Spinal cord (tissue), 10 donors: ENCODE measurements around the gene PDS5A. TPM values are rescaled to one million over a fixed set of nuclear protein-coding genes. Genes with fewer than 3 reads are reported as not detected.
A peak's percentile ranks its signal among the peaks of the same experiment; 100 is the strongest.
"Not testable (repeated sequence)": the region's sequence is repeated elsewhere in the genome, so short reads cannot be mapped to it uniquely, and the experiment has no call there.

Source experiments
- DNase-seq, 6 donors: peaks; one replicate each; pipeline versions ENCODE4 v3.0.0 to v3.0.0-alpha.2; 2013 to 2015; ENCODE audit warnings: low spot score in 6 of 6, low read depth in 4 of 6
- H3K27ac ChIP-seq: one replicate; pipeline ENCODE4 v1.5.1; 2013; ENCODE audit warnings: low read depth, low read length, control low read depth
- H3K27me3 ChIP-seq: one replicate; pipeline ENCODE4 v1.6.1; 2013; ENCODE audit warnings: low read length; ENCODE audit not compliant: control insufficient read depth, insufficient read depth
- H3K36me3 ChIP-seq: one replicate; pipeline ENCODE4 v1.6.1; 2013; ENCODE audit warnings: low read length; ENCODE audit not compliant: control insufficient read depth, insufficient read depth
- H3K4me1 ChIP-seq: one replicate; pipeline ENCODE4 v1.6.1; 2013; ENCODE audit warnings: low read length; ENCODE audit not compliant: control insufficient read depth, insufficient read depth
- H3K4me3 ChIP-seq: one replicate; pipeline ENCODE4 v1.5.1; 2013; ENCODE audit warnings: low read depth, low read length, control low read depth
- H3K9me3 ChIP-seq: one replicate; pipeline ENCODE4 v1.6.1; 2013; ENCODE audit warnings: low read length; ENCODE audit not compliant: control insufficient read depth, insufficient read depth
- WGBS: methylation state at CpG from one replicate; pipeline ENCODE4 v1.1.5; 2013; ENCODE audit warnings: missing lambda C conversion rate; ENCODE audit not compliant: insufficient coverage; 5-methylcytosine and 5-hydroxymethylcytosine counted together
- long read RNA-seq, 4 donors: transcript quantifications; one replicate each; lab custom pipeline, GENCODE V29; 2026
- polyA plus RNA-seq, 2 donors: library from polyadenylated mRNA; unstranded; fragments of 120-200 nt; gene quantifications; one replicate each; pipeline ENCODE4 v1.2.1, GENCODE V29; 2013; ENCODE audit not compliant: insufficient read length in 2 of 2
- total RNA-seq, 2 donors: library from RNA; depleted of rRNA in 1 of 2; stranded (reverse); fragments of 120-200 nt in 1 of 2; fragments of >200 nt in 1 of 2; gene quantifications; one replicate each; pipeline versions ENCODE4 v1.2.3 to v1.2.4, GENCODE V29; 2013 to 2014
- donor health status: healthy.

PDS5A gene
- total RNA-seq, result 10 to 100 TPM; 49.4 to 94.5 TPM
- polyA plus RNA-seq, result 10 to 100 TPM; 34.8 to 38.0 TPM
- long read RNA-seq, donor 1, full-length matches to known transcripts, result 1 of 1 reads
- long read RNA-seq, donor 1, partial matches to known transcripts, result 0 of 1 reads
- long read RNA-seq, donor 1, other reads (novel, unspliced or antisense), result 0 of 1 reads
- long read RNA-seq, donor 2, full-length matches to known transcripts, result 2 of 2 reads
- long read RNA-seq, donor 2, partial matches to known transcripts, result 0 of 2 reads
- long read RNA-seq, donor 2, other reads (novel, unspliced or antisense), result 0 of 2 reads
- long read RNA-seq, donor 3, result 0 reads
- long read RNA-seq, donor 4, partial matches to known transcripts, result 8 of 8 reads
- long read RNA-seq, donor 4, other reads (novel, unspliced or antisense), result 0 of 8 reads

GRCh38 chr4:39977489-39978377 lies at the start of gene PDS5A:
TSS of gene PDS5A (minus strand) at chr4:39977911. CDS start at chr4:39976577, 1,334 bp downstream.
- WGBS, result under 1% methylated on average over 117 of the region's 117 CpGs
- Histone ChIP-seq H3K36me3 (peaks cover 18% of the 10 kb centered on the region), H3K4me3 (peak within 1 kb of the TSS; percentile 77), H3K9me3 (no peaks in the 10 kb centered on the region), H3K27ac (peak within 1 kb of the TSS; percentile 93), H3K27me3 (no peaks in the 10 kb centered on the region), H3K4me1 (peaks cover 5% of the 10 kb centered on the region)
- peak; percentile 70 to 97 (median 83) for DNase-seq

DNA sequence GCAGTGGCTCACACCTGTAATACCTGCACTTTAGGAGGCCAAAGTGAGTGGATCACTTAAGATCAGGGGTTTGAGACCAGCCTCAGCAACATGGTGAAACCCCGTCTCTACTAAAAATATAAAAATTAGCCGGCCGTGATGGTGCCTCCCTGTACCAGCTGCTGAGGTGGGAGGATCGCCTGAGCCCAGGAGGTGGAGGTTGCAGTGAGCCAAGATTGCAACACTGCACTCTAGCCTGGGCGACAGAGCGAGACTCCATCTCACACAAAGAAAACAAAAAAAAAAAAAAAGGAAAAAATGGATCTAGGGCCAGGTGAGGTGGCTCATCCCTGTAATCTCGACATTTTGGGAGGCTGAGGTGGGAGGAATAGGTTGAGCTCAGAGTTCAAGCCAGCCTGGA lies 46.3 kb upstream of the PDS5A start:
- H3K36me3 ChIP-seq, H3K4me1 ChIP-seq, DNase-seq, H3K27ac ChIP-seq, H3K27me3 ChIP-seq, H3K9me3 ChIP-seq, H3K4me3 ChIP-seq: not testable (repeated sequence)
- no CpG with 5 or more reads among the region's 7 CpGs for WGBS

DNA sequence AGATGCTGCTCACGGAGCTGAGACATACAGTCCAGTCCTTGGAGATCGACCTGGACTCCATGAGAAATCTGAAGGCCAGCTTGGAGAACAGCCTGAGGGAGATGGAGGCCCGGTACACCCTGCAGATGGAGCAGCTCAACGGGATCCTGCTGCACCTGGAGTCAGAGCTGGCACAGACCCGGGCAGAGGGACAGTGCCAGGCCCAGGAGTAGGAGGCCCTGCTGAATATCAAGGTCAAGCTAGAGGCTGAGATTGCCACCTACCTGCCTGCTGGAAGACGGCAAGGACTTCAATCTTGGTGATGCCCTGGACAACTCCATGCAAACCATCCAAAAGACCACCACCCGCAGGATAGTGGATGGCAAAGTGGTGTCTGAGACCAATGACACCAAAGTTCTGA lies 43.4 kb upstream of the PDS5A start:
- 93% methylated on average over 6 of the region's 7 CpGs for WGBS
- H3K4me3 ChIP-seq, H3K36me3 ChIP-seq, H3K9me3 ChIP-seq, H3K27me3 ChIP-seq, H3K27ac ChIP-seq, H3K4me1 ChIP-seq, DNase-seq: not testable (repeated sequence)

DNA sequence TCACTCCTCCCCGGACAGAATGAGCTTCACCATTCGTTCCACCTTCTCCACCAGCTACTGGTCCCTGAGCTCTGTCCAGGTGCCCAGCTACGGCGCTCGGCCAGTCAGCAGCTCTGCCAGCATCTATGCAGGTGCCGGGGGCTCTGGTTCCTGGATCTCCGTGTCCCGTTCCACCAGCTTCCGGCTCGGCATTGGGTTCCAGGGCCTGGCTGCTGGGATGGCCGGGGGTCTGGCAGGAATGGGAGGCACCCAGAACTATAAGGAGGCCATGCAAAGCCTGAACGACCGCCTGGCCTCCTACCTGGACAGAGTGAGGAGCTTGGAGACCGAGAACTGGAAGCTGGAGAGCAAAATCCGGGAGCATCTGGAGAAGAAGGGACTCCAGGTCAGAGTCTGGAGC lies 42.5 kb upstream of the PDS5A start:
- Histone ChIP-seq H3K27ac (no peak overlapping the region), H3K36me3 (no peaks in the 10 kb centered on the region), H3K4me3 (no peak overlapping the region), H3K9me3 (no peaks in the 10 kb centered on the region), H3K27me3 (no peaks in the 10 kb centered on the region), H3K4me1 (no peaks in the 10 kb centered on the region)
- 94% methylated on average over 15 of the region's 15 CpGs for WGBS
- DNase-seq, result no peak

DNA sequence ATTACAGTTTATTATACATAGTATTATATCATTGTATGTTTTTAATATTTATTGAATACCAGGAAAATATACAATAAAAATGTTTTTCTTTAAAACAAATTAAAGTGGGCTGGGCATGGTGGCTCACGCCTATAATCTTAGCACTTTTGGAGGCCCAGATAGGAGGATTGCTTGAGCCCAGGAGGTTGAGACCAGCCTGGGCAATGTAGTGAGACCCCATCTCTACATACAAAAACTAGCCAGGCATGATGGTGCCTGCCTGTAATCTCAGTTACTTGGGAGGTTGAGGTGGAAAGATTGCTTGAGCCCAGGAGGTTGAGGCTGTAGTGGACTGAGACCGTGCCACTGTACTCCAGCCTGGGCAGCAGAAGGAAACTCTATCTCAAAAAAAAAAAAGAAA lies 38.3 kb upstream of the PDS5A start:
- Histone ChIP-seq H3K27me3 (no peaks in the 10 kb centered on the region), H3K4me1 (no peaks in the 10 kb centered on the region), H3K36me3 (no peaks in the 10 kb centered on the region), H3K9me3 (no peaks in the 10 kb centered on the region), H3K4me3 (no peak overlapping the region), H3K27ac (no peak overlapping the region)
- no peak for DNase-seq
- WGBS, result no CpG with 5 or more reads among the region's 2 CpGs

- no peak for DNase-seq
- Histone ChIP-seq H3K27ac (no peak overlapping the region), H3K9me3 (no peaks in the 10 kb centered on the region), H3K4me1 (no peaks in the 10 kb centered on the region), H3K36me3 (no peaks in the 10 kb centered on the region), H3K4me3 (no peak overlapping the region), H3K27me3 (no peaks in the 10 kb centered on the region)
- no CpG with 5 or more reads among the region's 1 CpG for WGBS
Measured at GRCh38 chr4:40003986-40004385, 26.3 kb upstream of the PDS5A start.

- DNase-seq, result no peak
- Histone ChIP-seq H3K4me1 (no peaks in the 10 kb centered on the region), H3K27ac (no peak overlapping the region), H3K9me3 (no peaks in the 10 kb centered on the region), H3K27me3 (no peaks in the 10 kb centered on the region), H3K4me3 (no peak overlapping the region), H3K36me3 (no peaks in the 10 kb centered on the region)
- no CpG with 5 or more reads among the region's 6 CpGs for WGBS
Measured at GRCh38 chr4:40000711-40001110, 23.0 kb upstream of the PDS5A start.

DNA sequence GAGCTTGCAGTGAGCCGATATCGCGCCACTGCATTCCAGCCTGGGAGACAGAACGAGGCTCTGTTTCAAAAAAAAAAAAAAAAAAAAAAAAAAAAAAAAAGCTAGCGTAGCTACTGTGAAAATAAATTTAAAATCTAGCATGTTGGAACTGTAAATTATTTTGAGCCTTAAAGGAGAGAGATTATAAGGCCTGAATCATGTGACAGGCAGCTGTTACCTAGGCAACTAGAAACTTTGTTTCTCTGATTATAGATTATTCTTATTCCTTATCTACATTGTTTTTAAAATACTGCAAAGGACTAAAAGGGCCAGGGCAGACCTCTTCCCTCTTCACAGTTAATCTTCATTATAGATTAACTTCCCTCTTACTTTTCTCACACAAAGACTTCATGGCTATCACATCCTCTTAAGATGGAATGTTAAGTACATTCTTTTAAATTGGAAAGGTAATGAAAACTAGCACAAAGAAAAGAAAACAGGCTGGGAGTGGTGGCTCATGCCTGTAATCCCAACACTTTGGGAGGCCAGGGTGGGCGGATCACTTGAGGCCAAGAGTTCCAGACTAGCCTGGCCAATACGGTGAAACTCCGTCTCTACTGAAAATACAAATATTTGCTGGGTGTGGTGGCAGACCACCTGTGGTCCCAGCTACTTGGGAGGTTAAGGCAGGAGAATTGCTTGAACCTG lies 21.1 kb upstream of the PDS5A start:
- H3K9me3 ChIP-seq, result no peaks in the 10 kb centered on the region
- DNase-seq, result no peak
- H3K27ac ChIP-seq, result no peak overlapping the region
- no peaks in the 10 kb centered on the region for H3K27me3 ChIP-seq
- WGBS, result no CpG with 5 or more reads among the region's 8 CpGs
- H3K4me3 ChIP-seq, result no peak overlapping the region
- no peaks in the 10 kb centered on the region for H3K36me3 ChIP-seq
- H3K4me1 ChIP-seq, result no peaks in the 10 kb centered on the region

DNA sequence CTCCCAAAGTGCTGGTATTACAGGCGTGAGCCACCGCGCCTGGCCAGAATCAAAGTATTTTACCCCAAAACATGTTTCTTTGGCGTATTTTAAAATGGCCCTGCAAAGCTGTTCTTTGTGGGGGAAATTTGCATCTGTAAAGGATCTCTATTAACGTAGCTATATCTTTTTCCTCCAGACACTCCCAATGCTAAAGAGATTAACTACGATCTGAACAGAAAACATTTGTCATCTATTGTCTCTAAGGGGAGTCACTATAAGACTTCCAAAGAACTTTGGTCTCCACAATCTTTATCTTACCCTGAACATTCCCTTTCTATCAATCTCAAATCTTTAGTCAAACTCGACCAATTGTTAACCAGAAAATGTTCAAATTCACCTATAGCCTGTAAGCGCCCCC lies 19.1 kb upstream of the PDS5A start:
- DNase-seq, result no peak
- Histone ChIP-seq H3K4me3 (no peak overlapping the region), H3K9me3 (no peaks in the 10 kb centered on the region), H3K36me3 (no peaks in the 10 kb centered on the region), H3K4me1 (no peaks in the 10 kb centered on the region), H3K27ac (no peak overlapping the region), H3K27me3 (no peaks in the 10 kb centered on the region)
- WGBS, result 76% methylated on average over 3 of the region's 8 CpGs
